Coronary artery (tissue), 2 donors: Measurements from ENCODE around the gene PPP2R5E.

ENCODE experiments used
- DNase-seq: peaks from one replicate; pipeline ENCODE4 v3.0.0-alpha.2; 2017; ENCODE audit warnings: low spot score
- H3K27ac ChIP-seq, 2 donors: fragments of 200-600 bp; sonication (generic); one replicate each; pipeline ENCODE4 v1.5.1; 2016 to 2019
- H3K4me3 ChIP-seq: fragments of 200-600 bp; sonication (generic); 2 replicates; pipeline ENCODE4 v1.5.1; 2016; ENCODE audit warnings: mild to moderate bottlenecking, moderate library complexity
- TF ChIP-seq, protein P1 (sequence below): fragments of 200-600 bp; sonication (generic); IDR thresholded peaks from one replicate; pipeline ENCODE4 v1.5.1; 2019; ENCODE audit warnings: antibody characterized with exemption

The PPP2R5E gene

DNA sequence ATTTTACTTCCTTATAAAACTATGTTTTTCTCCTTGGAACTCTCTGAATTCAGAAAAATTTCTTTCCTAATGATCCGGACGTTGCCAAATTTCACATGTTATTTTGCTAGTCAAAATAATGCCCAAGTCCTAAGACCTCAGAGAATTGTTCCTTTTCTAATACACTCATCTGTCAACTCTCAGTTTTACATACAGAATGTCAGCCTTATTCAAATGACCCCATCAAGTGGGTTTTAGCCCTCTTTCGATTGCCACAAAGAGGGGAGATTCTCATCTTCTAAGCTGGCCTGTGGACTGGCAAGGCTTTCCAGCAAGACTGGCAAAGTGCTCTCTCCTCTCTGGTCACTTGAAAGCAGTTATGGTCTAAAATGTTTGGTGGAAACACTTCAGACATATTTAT is 125.2 kb downstream of the PPP2R5E start:
- no peak overlapping the region for H3K27ac ChIP-seq
- no peak overlapping the region for H3K4me3 ChIP-seq
- TF ChIP-seq, protein P1, sequence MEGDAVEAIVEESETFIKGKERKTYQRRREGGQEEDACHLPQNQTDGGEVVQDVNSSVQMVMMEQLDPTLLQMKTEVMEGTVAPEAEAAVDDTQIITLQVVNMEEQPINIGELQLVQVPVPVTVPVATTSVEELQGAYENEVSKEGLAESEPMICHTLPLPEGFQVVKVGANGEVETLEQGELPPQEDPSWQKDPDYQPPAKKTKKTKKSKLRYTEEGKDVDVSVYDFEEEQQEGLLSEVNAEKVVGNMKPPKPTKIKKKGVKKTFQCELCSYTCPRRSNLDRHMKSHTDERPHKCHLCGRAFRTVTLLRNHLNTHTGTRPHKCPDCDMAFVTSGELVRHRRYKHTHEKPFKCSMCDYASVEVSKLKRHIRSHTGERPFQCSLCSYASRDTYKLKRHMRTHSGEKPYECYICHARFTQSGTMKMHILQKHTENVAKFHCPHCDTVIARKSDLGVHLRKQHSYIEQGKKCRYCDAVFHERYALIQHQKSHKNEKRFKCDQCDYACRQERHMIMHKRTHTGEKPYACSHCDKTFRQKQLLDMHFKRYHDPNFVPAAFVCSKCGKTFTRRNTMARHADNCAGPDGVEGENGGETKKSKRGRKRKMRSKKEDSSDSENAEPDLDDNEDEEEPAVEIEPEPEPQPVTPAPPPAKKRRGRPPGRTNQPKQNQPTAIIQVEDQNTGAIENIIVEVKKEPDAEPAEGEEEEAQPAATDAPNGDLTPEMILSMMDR, result no peak
- DNase-seq, result no peak

GRCh38 chr14:63413009-63413408 is 130.2 kb downstream of the PPP2R5E start:
- no peak overlapping the region for H3K4me3 ChIP-seq
- no peak overlapping the region for H3K27ac ChIP-seq
- no peak for DNase-seq
- TF ChIP-seq, protein P1, result no peak

DNA sequence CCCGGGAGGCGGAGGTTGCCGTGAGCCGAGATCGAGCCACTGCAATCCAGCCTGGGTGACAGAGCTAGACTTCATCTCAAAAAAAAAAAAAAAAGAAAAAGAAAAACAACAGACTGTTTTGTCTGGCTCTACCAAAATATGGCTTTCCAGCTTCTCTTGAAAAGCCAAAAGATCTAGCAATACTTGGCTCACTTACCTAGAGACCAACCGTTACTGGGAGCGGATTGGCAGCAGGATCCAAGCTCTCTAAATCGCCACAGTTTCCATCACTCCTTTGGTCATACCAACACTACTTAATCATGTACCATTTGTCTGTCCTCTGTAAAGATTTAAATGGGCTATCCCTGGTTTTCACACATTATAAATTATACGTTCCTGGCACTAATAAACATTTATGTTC is 136.8 kb downstream of the PPP2R5E start:
- H3K27ac ChIP-seq, result no peak overlapping the region
- TF ChIP-seq, protein P1, result no peak
- no peak overlapping the region for H3K4me3 ChIP-seq
- no peak for DNase-seq

DNA sequence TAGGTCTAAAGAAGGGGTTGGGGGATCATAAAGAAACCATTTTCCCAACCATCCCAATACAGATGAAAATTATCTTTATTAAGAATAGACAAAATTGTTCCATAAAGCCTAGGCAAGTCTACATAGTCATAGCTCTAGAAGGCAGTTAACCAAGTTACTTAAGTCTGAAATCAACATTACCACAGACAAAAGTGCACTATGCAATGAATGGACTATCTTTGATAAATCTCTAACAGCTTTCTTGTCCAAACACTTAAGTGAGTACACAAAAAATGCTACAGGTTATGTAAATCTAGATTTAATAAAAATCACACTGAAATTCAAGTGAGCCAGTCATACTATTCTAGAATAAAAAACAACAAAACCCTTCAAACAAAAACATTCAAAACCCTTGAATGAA is 137.5 kb downstream of the PPP2R5E start:
- Histone ChIP-seq H3K4me3 (no peak overlapping the region), H3K27ac (no peak overlapping the region)
- DNase-seq, result no peak
- TF ChIP-seq, protein P1, result no peak

DNA sequence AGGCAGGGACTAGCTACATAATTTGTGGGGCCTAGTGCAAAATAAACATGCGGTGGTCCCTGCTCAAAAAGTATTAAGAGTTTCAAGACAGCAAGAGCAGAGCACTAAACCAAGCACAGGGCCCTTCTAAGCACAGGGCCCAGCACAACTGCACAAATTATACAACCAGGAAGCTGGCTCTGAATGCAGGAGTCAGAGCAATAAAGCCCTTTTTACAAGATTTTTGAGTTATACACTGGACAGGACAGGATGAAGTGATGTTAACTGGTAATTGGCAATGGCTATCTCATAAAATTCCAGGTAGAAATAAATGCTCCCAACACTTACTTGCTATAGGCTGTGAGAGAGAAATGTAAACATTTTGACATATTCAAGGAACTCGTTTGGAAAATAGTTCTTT is 138.3 kb downstream of the PPP2R5E start:
- no peak for DNase-seq
- Histone ChIP-seq H3K4me3 (no peak overlapping the region), H3K27ac (no peak overlapping the region)
- TF ChIP-seq, protein P1, result no peak

- DNase-seq, result no peak
- no peak overlapping the region for H3K4me3 ChIP-seq
- H3K27ac ChIP-seq, result no peak overlapping the region
- TF ChIP-seq, protein P1, result no peak
These were observed 141.5 kb downstream of the PPP2R5E start for GRCh38 chr14:63401646-63402045.

- Histone ChIP-seq H3K27ac (no peak overlapping the region), H3K4me3 (no peak overlapping the region)
- DNase-seq, result no peak
- TF ChIP-seq, protein P1, result no peak
These were observed 144.2 kb downstream of the PPP2R5E start for GRCh38 chr14:63398952-63399351.
